Measurements from ENCODE around the gene MEIKIN. TPM values are rescaled to one million over a fixed set of nuclear protein-coding genes. Genes with fewer than 3 reads are reported as not detected.
"Not testable (repeated sequence)": the region's sequence is repeated elsewhere in the genome, so short reads cannot be mapped to it uniquely, and the experiment has no call there.

Gene MEIKIN
- total RNA-seq, 1 donor from 2014 or later, result not detected

DNA sequence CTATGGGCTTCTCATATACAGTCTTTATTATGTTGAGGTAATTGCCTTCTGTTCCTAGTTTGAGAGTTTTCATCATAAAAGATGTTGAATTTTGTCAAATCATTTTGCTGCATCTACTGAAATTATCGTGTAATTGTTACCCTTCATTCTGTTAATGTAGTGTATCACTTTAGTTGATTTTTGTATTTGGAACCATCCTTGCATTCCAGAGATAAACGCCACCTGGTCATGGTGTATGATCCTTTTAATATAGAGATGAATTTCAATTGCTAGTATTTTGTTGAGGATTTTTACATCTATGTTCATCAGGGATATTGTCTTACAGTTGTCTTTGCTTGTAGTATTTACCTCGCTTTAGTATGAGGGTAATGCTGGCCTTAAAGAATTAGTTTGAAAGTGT lies 19.3 kb downstream of the MEIKIN start:
- H3K4me3 Mint-ChIP-seq, result no peak overlapping the region
- intact Hi-C loops (cut with micrococcal nuclease), result no loop called here
- peaks cover 47% of the 10 kb centered on the region for H3K9me3 Mint-ChIP-seq
- no peak for DNase-seq (ENCODE audit: low spot score)
- H3K27ac Mint-ChIP-seq, result no peak overlapping the region
- H3K27me3 Mint-ChIP-seq (ENCODE audit: insufficient read depth), result peaks cover 9% of the 10 kb centered on the region
- H3K36me3 Mint-ChIP-seq (ENCODE audit: low read depth), result no peaks in the 10 kb centered on the region
- H3K4me1 Mint-ChIP-seq (ENCODE audit: low read depth), result no peaks in the 10 kb centered on the region

DNA sequence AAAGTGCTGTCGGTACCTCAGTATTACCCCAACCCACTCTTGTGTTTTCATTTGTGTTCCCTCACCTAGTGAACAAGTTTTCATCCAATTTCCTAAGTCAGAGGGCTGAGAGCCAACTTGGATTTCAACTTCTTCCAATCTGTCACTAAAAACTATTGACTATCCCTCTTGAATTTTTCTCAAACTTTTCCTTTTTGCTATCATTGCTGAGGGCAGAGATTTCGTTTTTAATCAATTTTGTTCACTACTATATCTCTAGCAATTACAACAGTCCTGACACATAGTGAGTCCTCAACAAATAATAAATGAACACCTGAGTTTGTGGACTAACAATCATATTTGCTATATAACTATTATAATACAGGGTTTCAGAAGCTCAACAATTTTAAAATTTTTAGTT lies 29.0 kb downstream of the MEIKIN start:
- DNase-seq (ENCODE audit: low spot score), result no peak
- Mint-ChIP-seq H3K36me3 (ENCODE audit: low read depth) (peaks cover 2% of the 10 kb centered on the region), H3K27ac (no peak overlapping the region), H3K4me3 (no peak overlapping the region), H3K27me3 (ENCODE audit: insufficient read depth) (peaks cover 31% of the 10 kb centered on the region), H3K4me1 (ENCODE audit: low read depth) (no peaks in the 10 kb centered on the region), H3K9me3 (peaks cover 9% of the 10 kb centered on the region)
- intact Hi-C loops (cut with micrococcal nuclease), result no loop called here

DNA sequence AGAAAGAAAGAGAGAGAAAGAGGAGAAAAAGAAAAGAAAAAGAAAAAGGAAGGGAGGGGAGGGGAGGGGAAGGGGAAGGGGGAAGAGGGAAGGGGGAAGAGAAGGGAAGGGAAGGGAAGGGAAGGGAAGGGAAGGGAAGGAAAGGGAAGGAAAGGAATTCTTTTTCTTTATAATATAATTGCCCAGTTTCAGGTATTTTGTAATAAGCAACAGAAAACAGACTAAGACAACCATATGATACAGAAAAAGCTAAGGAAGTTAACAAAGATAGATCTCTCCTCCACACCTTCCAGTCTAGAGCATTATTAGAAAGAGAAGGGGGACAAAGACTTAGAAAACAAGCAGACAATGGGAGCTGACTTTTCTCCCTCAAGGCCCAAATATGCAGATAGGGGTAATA lies 31.0 kb downstream of the MEIKIN start:
- DNase-seq (ENCODE audit: low spot score), result no peak
- Mint-ChIP-seq H3K9me3 (peaks cover 14% of the 10 kb centered on the region), H3K4me1 (ENCODE audit: low read depth) (no peaks in the 10 kb centered on the region), H3K27me3 (ENCODE audit: insufficient read depth) (peaks cover 33% of the 10 kb centered on the region), H3K4me3 (no peak overlapping the region), H3K27ac (no peak overlapping the region), H3K36me3 (ENCODE audit: low read depth) (peaks cover 2% of the 10 kb centered on the region)
- intact Hi-C loops (cut with micrococcal nuclease), result no loop called here

- DNase-seq (ENCODE audit: low spot score), result no peak
- no peak overlapping the region for H3K4me3 Mint-ChIP-seq
- no peaks in the 10 kb centered on the region for H3K4me1 Mint-ChIP-seq (ENCODE audit: low read depth)
- peaks cover 30% of the 10 kb centered on the region for H3K27me3 Mint-ChIP-seq (ENCODE audit: insufficient read depth)
- intact Hi-C loops (cut with micrococcal nuclease), result no loop called here
- H3K27ac Mint-ChIP-seq, result no peak overlapping the region
- peaks cover 16% of the 10 kb centered on the region for H3K9me3 Mint-ChIP-seq
- H3K36me3 Mint-ChIP-seq (ENCODE audit: low read depth), result peaks cover 2% of the 10 kb centered on the region
Measured at GRCh38 chr5:131913603-131914002, 31.9 kb downstream of the MEIKIN start.

DNA sequence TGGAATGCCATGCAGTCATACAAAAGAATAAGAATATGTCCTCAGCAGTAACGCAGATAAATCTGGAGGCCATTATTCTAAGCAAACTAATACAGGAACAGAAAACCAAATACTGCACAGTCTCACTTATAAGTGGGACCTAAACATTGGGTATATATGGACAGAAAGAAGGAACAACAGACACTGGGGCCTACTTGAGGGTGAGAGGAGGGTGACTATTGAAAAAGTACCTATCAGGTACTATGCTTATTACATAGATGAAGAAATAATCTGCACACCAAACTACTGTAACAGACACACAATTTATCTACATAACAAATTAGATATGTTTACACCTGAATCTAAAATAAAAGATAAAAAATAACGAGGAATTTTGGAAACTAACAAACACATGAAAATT lies 38.8 kb downstream of the MEIKIN start:
- Mint-ChIP-seq H3K36me3 (ENCODE audit: low read depth) (peaks cover 32% of the 10 kb centered on the region), H3K9me3 (peaks cover 71% of the 10 kb centered on the region)

DNA sequence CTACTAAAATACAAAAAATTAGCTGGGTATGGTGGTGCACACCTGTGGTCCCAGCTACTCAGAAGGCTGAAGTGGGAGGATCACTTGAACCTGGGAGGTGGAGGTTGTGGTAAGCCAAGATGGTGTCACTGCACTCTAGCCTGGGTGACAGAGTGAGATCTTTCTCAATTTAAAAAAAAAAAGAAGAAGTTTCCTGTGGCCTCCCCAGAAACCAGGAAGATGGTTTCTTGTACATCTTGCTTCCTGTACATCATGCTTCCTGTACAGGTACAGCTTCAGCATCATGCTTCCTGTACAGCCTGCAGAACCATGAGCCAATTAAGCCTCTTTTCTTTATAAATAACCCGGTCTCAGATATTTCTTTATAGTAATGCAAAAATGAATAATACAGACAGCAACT lies 43.2 kb downstream of the MEIKIN start:
- Mint-ChIP-seq H3K36me3 (ENCODE audit: low read depth) (peaks cover 31% of the 10 kb centered on the region), H3K4me1 (ENCODE audit: low read depth) (peaks cover 25% of the 10 kb centered on the region), H3K27ac (peak overlapping the region; percentile 10), H3K9me3 (peaks cover 68% of the 10 kb centered on the region)
- peak; percentile 0 for DNase-seq (ENCODE audit: low spot score)
- not testable (repeated sequence) for H3K27me3 Mint-ChIP-seq (ENCODE audit: insufficient read depth); H3K4me3 Mint-ChIP-seq
- intact Hi-C loops (cut with micrococcal nuclease), result loop anchor here (5.0 kb wide), 1 partner anchor 55 kb away; no protein-coding TSS in a partner anchor

More for the DNA sequence above, 38.8 kb downstream of the MEIKIN start:
- intact Hi-C loops (cut with micrococcal nuclease), result no loop called here
- Mint-ChIP-seq H3K4me1 (ENCODE audit: low read depth) (peaks cover 25% of the 10 kb centered on the region), H3K27me3 (ENCODE audit: insufficient read depth) (peaks cover 8% of the 10 kb centered on the region), H3K4me3 (no peak overlapping the region), H3K27ac (peak overlapping the region; percentile 47)
- DNase-seq (ENCODE audit: low spot score), result no peak

- Mint-ChIP-seq H3K27me3 (ENCODE audit: insufficient read depth) (peaks cover 7% of the 10 kb centered on the region), H3K4me3 (no peak overlapping the region), H3K36me3 (ENCODE audit: low read depth) (peaks cover 32% of the 10 kb centered on the region), H3K27ac (no peak overlapping the region), H3K4me1 (ENCODE audit: low read depth) (peaks cover 16% of the 10 kb centered on the region), H3K9me3 (peaks cover 62% of the 10 kb centered on the region)
- intact Hi-C loops (cut with micrococcal nuclease), result loop anchor here (5.0 kb wide), 1 partner anchor 52 kb away; no protein-coding TSS in a partner anchor
- no peak for DNase-seq (ENCODE audit: low spot score)
Measured at GRCh38 chr5:131899686-131900085, 45.8 kb downstream of the MEIKIN start.

GRCh38 chr5:131883984-131884383 lies 61.5 kb downstream of the MEIKIN start:
- no peaks in the 10 kb centered on the region for H3K4me1 Mint-ChIP-seq (ENCODE audit: low read depth)
- intact Hi-C loops (cut with micrococcal nuclease), result no loop called here
- H3K36me3 Mint-ChIP-seq (ENCODE audit: low read depth), result peaks cover 4% of the 10 kb centered on the region
- peaks cover 6% of the 10 kb centered on the region for H3K27me3 Mint-ChIP-seq (ENCODE audit: insufficient read depth)
- no peak overlapping the region for H3K4me3 Mint-ChIP-seq
- H3K27ac Mint-ChIP-seq, result no peak overlapping the region
- H3K9me3 Mint-ChIP-seq, result peaks cover 12% of the 10 kb centered on the region
- no peak for DNase-seq (ENCODE audit: low spot score)

DNA sequence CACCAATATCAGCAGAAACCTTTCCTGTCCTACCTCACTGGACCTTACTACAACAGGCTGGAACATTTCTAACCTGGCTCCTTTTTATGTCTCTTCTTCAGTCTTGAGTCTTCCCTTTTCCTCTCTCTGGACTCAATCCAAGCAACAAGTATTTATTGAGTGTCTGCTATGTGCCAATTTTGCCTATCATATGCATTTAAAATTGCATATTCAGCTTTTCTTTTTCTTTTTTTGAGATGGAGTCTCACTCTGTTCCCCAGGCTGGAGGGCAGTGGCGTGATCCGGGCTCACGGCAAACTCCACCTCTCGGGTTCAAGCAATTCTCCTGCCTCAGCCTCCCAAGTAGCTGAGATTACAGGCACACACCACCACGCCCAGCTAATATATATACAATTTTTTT lies 65.8 kb downstream of the MEIKIN start:
- intact Hi-C loops (cut with micrococcal nuclease), result no loop called here
- Mint-ChIP-seq H3K4me3 (no peak overlapping the region), H3K27me3 (ENCODE audit: insufficient read depth) (peaks cover 6% of the 10 kb centered on the region), H3K4me1 (ENCODE audit: low read depth) (no peaks in the 10 kb centered on the region), H3K9me3 (no peaks in the 10 kb centered on the region), H3K27ac (no peak overlapping the region), H3K36me3 (ENCODE audit: low read depth) (no peaks in the 10 kb centered on the region)
- no peak for DNase-seq (ENCODE audit: low spot score)

DNA sequence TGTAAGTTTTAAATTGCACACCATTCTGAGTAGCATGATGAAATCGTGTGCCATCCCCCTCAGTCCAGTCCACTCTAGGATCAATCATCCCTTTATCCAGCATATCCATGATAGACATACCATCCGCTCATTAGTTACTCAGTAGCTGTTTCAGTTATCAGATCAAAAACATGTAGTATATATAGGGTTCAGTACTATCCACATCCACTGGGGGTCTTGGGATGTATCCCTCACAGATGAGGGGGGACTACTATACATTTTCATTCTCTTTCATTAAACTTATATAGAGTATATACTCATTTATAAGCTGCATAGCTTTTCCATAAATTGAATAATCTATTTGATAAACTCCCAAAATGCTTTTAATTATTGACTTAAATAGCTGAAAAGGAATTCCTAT lies 67.6 kb downstream of the MEIKIN start:
- no peak for DNase-seq (ENCODE audit: low spot score)
- Mint-ChIP-seq H3K27ac (no peak overlapping the region), H3K4me3 (no peak overlapping the region), H3K9me3 (no peaks in the 10 kb centered on the region), H3K4me1 (ENCODE audit: low read depth) (no peaks in the 10 kb centered on the region), H3K27me3 (ENCODE audit: insufficient read depth) (peaks cover 2% of the 10 kb centered on the region), H3K36me3 (ENCODE audit: low read depth) (no peaks in the 10 kb centered on the region)
- intact Hi-C loops (cut with micrococcal nuclease), result no loop called here

GRCh38 chr5:131871251-131871650 lies 74.2 kb downstream of the MEIKIN start:
- H3K36me3 Mint-ChIP-seq (ENCODE audit: low read depth); H3K27me3 Mint-ChIP-seq (ENCODE audit: insufficient read depth); intact Hi-C loops (cut with micrococcal nuclease); H3K4me1 Mint-ChIP-seq (ENCODE audit: low read depth); H3K4me3 Mint-ChIP-seq; DNase-seq (ENCODE audit: low spot score); H3K27ac Mint-ChIP-seq: not testable (repeated sequence)
- peaks cover 36% of the 10 kb centered on the region for H3K9me3 Mint-ChIP-seq

DNA sequence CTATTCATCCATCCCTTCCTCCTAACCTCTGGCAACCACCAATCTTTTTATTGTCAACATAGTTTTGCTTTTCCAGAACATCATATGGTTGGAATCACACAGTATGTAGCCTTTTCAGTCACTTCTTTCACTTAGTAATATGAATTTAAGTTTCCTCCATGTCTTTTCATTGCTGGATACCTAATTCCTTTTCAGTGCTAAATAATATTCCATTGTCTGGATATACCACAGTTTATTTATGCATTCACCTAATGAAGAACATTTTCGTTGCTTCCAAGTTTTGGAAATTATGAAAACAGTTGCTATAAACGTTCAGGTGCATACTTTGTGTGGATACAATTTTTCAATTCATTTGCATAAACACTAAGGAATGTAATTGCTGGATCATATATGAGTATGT lies 77.9 kb downstream of the MEIKIN start:
- peaks cover 4% of the 10 kb centered on the region for H3K36me3 Mint-ChIP-seq (ENCODE audit: low read depth)
- intact Hi-C loops (cut with micrococcal nuclease), result no loop called here
- H3K27ac Mint-ChIP-seq, result no peak overlapping the region
- no peaks in the 10 kb centered on the region for H3K4me1 Mint-ChIP-seq (ENCODE audit: low read depth)
- H3K27me3 Mint-ChIP-seq (ENCODE audit: insufficient read depth), result peaks cover 4% of the 10 kb centered on the region
- H3K4me3 Mint-ChIP-seq, result no peak overlapping the region
- DNase-seq (ENCODE audit: low spot score), result no peak
- peaks cover 67% of the 10 kb centered on the region for H3K9me3 Mint-ChIP-seq

GRCh38 chr5:131863700-131864099 lies 81.8 kb downstream of the MEIKIN start:
- intact Hi-C loops (cut with micrococcal nuclease), result no loop called here

DNA sequence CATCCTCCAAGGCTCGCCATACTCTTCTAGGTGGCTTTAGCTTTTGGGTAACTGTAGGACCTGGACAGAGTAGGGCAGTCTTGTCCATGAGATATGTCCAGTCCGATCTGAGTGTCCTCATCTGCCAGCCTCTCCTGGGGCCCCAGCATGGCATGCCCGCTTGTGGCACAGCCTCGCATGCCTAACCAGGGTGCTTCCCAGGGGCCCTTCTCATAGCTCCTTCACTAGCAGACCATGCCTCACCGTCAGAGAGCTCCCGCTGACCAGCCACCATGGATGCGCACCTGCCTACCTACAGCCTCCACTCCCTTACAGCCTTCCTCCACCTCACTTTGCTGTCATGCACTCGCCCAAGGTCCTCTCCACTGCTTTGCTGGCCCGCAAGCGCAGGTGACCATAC lies 88.1 kb downstream of the MEIKIN start:
- Mint-ChIP-seq H3K4me1 (ENCODE audit: low read depth) (peaks cover 28% of the 10 kb centered on the region), H3K27me3 (ENCODE audit: insufficient read depth) (peaks cover 16% of the 10 kb centered on the region), H3K27ac (no peak overlapping the region), H3K36me3 (ENCODE audit: low read depth) (peaks cover 15% of the 10 kb centered on the region), H3K9me3 (peaks cover 17% of the 10 kb centered on the region), H3K4me3 (no peak overlapping the region)
- intact Hi-C loops (cut with micrococcal nuclease), result no loop called here
- no peak for DNase-seq (ENCODE audit: low spot score)

More at GRCh38 chr5:131863700-131864099, 81.8 kb downstream of the MEIKIN start:
- Mint-ChIP-seq H3K27me3 (ENCODE audit: insufficient read depth) (peaks cover 15% of the 10 kb centered on the region), H3K4me1 (ENCODE audit: low read depth) (no peaks in the 10 kb centered on the region), H3K27ac (no peak overlapping the region), H3K36me3 (ENCODE audit: low read depth) (peaks cover 6% of the 10 kb centered on the region), H3K4me3 (no peak overlapping the region), H3K9me3 (peaks cover 64% of the 10 kb centered on the region)
- no peak for DNase-seq (ENCODE audit: low spot score)

Data from activated T-helper 1 cell treated with anti-CD3 and anti-CD28 coated beads, Interleukin-12 subunit alpha, Interleukin-12 subunit beta, Interleukin-2, Interleukin-4 antibody, amounts not matched to agents 30 ng/mL and 10 ng/mL and 1 ng/mL, durations not matched to agents 14 hours and 24 hours and 36 hours (primary cell).